K562 (cell line): ENCODE data around the gene GEMIN2. TPM values are rescaled to one million over a fixed set of nuclear protein-coding genes. Genes with fewer than 3 reads are reported as not detected.

Experiments
- ARHGAP35 ChIP-seq: fragments of 450-650 bp; IDR thresholded peaks from 2 replicates; pipeline ENCODE4 v1.6.1; 2018; ENCODE audit not compliant: partially characterized antibody
- CHD4 ChIP-seq: fragments of 200-600 bp; sonication (generic); IDR thresholded peaks from 3 replicates; pipeline ENCODE4 v1.6.1; 2012; ENCODE audit warnings: low read depth, mild to moderate bottlenecking, mixed read lengths, low read length, inconsistent platforms; ENCODE audit not compliant: insufficient read depth, insufficient replicate concordance, poor library complexity, severe bottlenecking
- CTCFL ChIP-seq: IDR thresholded peaks from 2 replicates; pipeline ENCODE4 v1.6.1; 2011; ENCODE audit warnings: borderline replicate concordance, low read depth, mild to moderate bottlenecking, moderate library complexity, low read length; ENCODE audit not compliant: insufficient read depth, poor library complexity, severe bottlenecking
- NCOA1 ChIP-seq: fragments of 450-650 bp; IDR thresholded peaks from 2 replicates; pipeline ENCODE4 v1.6.1; 2016; ENCODE audit warnings: low read depth
- RAD51 ChIP-seq: fragments of 450-650 bp; IDR thresholded peaks from 2 replicates; pipeline ENCODE4 v1.7.1; 2016; ENCODE audit warnings: low read depth, mild to moderate bottlenecking, borderline replicate concordance
- ZNF23 ChIP-seq: fragments of 250-450 bp; sonication (Bioruptor Pico); IDR thresholded peaks from 2 replicates; pipeline ENCODE4 v1.4.0; 2020; ENCODE audit warnings: mild to moderate bottlenecking
- ZNF639 ChIP-seq, 2 experiments: fragments of 200-800 bp in 1 of 2; sonication (Bioruptor generic) in 1 of 2; sonication (generic) in 1 of 2; formaldehyde crosslinking in 1 of 2; IDR thresholded peaks in 1 of 2; conservative IDR thresholded peaks in 1 of 2; 2 replicates each; pipeline versions ENCODE4 v1.5.0 to v1.6.1; 2016 to 2020; ENCODE audit warnings: missing compliant biosample characterization in 1 of 2, missing genetic modification characterization in 1 of 2, missing genetic modification reagents in 1 of 2
- polyA plus RNA-seq, 8 experiments: library from polyadenylated mRNA; depleted of rRNA in 4 of 8; stranded (reverse) in 5 of 8; unstranded in 3 of 8; fragments of >200 nt; fragmentation: Nextera tagmentation in 2 of 8; fragmentation: Illumina TruSeq in 1 of 8; extraction: Ambion mirVana in 2 of 8; extraction: Trizol in 1 of 8; gene quantifications; 2 replicates each; pipeline versions ENCODE4 v1.2.1 to v1.2.3, GENCODE V29; 2011 to 2014; ENCODE audit warnings: inconsistent platforms in 1 of 8, missing spikeins in 1 of 8
- total RNA-seq, 7 experiments: library from RNA; depleted of rRNA in 6 of 7; stranded (reverse); fragments of >200 nt in 6 of 7; fragmentation: Illumina TruSeq in 2 of 7; extraction: Trizol in 2 of 7; gene quantifications; 2 replicates each; pipeline versions ENCODE4 v1.2.1 to v1.2.3, GENCODE V29; 2011 to 2021; ENCODE audit warnings: low replicate concordance in 1 of 7

The GEMIN2 gene
- total and polyA plus RNA-seq, 9 of the 15 experiments (the other 6 are each of a cell fraction or from before 2014, with no cell fraction given) = 23.0 to 87.6 (median 45.5) TPM

- TF ChIP-seq CTCFL (no peak), CHD4 (no peak), NCOA1 (no peak), ARHGAP35 (no peak), ZNF23 (CRISPR knock-in tag) (no peak), RAD51 (no peak), ZNF639 (CRISPR knock-in tag; conservative IDR thresholded peaks at IDR 0.05 in 1 of 2, IDR thresholded peaks at IDR 0.05 in 1 of 2) (no peak)
These were observed 4.0 kb upstream of the GEMIN2 start (continued) for GRCh38 chr14:39109893-39110715.
